ENCODE data around the gene SLC25A24.
"Not testable (repeated sequence)": the region's sequence is repeated elsewhere in the genome, so short reads cannot be mapped to it uniquely, and the experiment has no call there.

Gene SLC25A24

DNA sequence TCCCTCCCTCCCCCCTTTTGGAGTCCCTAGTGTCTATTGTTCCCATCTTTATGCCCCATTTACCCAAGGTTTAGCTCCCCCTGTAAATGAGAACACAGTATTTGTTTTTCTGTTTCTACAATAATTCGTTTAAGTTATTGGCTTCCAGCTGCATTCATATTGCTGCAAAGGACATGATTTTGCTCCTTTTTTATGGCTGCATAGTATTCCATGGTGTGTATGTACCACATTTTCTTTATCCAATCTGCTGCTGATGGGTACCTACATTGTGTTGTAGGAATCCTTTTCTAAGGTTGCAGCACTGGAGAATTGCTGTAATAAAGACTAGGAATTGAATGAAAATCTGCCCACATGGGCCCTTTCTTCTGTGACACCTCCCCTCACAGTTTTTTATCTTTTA, 6.8 kb downstream of the SLC25A24 start:
- peaks cover under 1 to 7% of the 10 kb centered on the region in 2 donors for H3K4me1 ChIP-seq (ENCODE audit: control insufficient read depth in 1 of 2, insufficient read depth in 2 of 2, low read length in 2 of 2)
- H3K27me3 ChIP-seq (ENCODE audit: low read depth, low read length) = no peaks in the 10 kb centered on the region
- no peak overlapping the region for H3K4me3 ChIP-seq (ENCODE audit: low read depth in 1 of 2, low read length in 2 of 2)
- peaks cover 0 to 5% of the 10 kb centered on the region in 2 donors for H3K9me3 ChIP-seq (ENCODE audit: control insufficient read depth in 1 of 2, low read length in 2 of 2)
- no peak overlapping the region for H3K27ac ChIP-seq (ENCODE audit: low read length)
- H3K36me3 ChIP-seq (ENCODE audit: control insufficient read depth in 1 of 2, insufficient read depth in 2 of 2, low read length in 2 of 2) = peaks cover 0 to 14% of the 10 kb centered on the region in 2 donors

GRCh38 chr1:108192581-108192980, 7.6 kb downstream of the SLC25A24 start:
- Histone ChIP-seq H3K9me3 (ENCODE audit: control insufficient read depth in 1 of 2, low read length in 2 of 2) (peaks cover 0 to 7% of the 10 kb centered on the region in 2 donors), H3K36me3 (ENCODE audit: control insufficient read depth in 1 of 2, insufficient read depth in 2 of 2, low read length in 2 of 2) (peaks cover 0 to 14% of the 10 kb centered on the region in 2 donors), H3K27ac (ENCODE audit: low read length) (no peak overlapping the region), H3K4me1 (ENCODE audit: control insufficient read depth in 1 of 2, insufficient read depth in 2 of 2, low read length in 2 of 2) (peaks cover 0 to 2% of the 10 kb centered on the region in 2 donors), H3K27me3 (ENCODE audit: low read depth, low read length) (no peaks in the 10 kb centered on the region), H3K4me3 (ENCODE audit: low read depth in 1 of 2, low read length in 2 of 2) (no peak overlapping the region)

DNA sequence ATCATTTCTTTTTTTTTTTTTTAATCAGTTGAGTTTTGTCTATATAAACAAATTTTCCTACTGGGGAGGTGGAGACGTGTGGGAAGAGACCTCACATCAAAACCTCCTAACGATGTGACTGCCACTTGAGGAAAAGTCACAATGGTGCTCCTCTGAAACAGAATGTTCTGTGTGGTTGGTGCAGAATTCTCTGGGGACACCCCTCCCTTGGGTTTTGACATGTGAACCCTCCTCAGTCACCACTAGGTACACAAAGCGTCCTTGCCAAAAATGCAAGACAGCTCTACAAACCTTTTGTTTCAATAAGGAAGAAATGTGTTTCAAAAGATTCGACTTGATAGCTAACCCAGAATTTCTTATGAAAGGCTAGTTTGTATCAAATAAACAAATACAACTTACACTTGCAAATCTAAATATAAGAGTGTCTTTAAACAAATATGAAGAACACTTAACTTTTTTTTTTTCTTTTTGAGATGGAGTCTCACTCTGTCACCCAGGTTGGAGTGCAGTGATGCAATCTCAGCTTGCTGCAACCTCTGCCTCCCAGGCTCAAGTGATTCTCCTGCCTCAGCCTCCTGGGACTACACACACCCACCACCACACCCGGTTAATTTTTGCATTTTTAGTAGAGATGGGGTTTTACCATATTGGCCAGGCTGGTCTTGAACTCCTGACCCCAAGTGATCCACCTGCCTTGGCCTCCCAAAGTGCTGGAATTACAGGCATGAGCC, 9.3 kb downstream of the SLC25A24 start:
- Histone ChIP-seq H3K36me3 (ENCODE audit: control insufficient read depth in 1 of 2, insufficient read depth in 2 of 2, low read length in 2 of 2) (peaks cover 0 to 14% of the 10 kb centered on the region in 2 donors), H3K27ac (ENCODE audit: low read length) (no peak overlapping the region), H3K4me1 (ENCODE audit: control insufficient read depth in 1 of 2, insufficient read depth in 2 of 2, low read length in 2 of 2) (no peaks in the 10 kb centered on the region)

GRCh38 chr1:108190001-108190634, 10.0 kb downstream of the SLC25A24 start:
- H3K9me3 ChIP-seq (ENCODE audit: control insufficient read depth in 1 of 2, low read length in 2 of 2) = peaks cover 0 to 7% of the 10 kb centered on the region in 2 donors
- H3K27ac ChIP-seq (ENCODE audit: low read length) = no peak overlapping the region
- peaks cover 1 to 14% of the 10 kb centered on the region in 2 donors for H3K36me3 ChIP-seq (ENCODE audit: control insufficient read depth in 1 of 2, insufficient read depth in 2 of 2, low read length in 2 of 2)
- no peak overlapping the region for H3K4me3 ChIP-seq (ENCODE audit: low read depth in 1 of 2, low read length in 2 of 2)
- no peaks in the 10 kb centered on the region for H3K27me3 ChIP-seq (ENCODE audit: low read depth, low read length)
- no peaks in the 10 kb centered on the region for H3K4me1 ChIP-seq (ENCODE audit: control insufficient read depth in 1 of 2, insufficient read depth in 2 of 2, low read length in 2 of 2)

More for the DNA sequence above, 9.3 kb downstream of the SLC25A24 start:
- H3K4me3 ChIP-seq (ENCODE audit: low read depth in 1 of 2, low read length in 2 of 2) = no peak overlapping the region
- peaks cover 0 to 7% of the 10 kb centered on the region in 2 donors for H3K9me3 ChIP-seq (ENCODE audit: control insufficient read depth in 1 of 2, low read length in 2 of 2)
- no peaks in the 10 kb centered on the region for H3K27me3 ChIP-seq (ENCODE audit: low read depth, low read length)

DNA sequence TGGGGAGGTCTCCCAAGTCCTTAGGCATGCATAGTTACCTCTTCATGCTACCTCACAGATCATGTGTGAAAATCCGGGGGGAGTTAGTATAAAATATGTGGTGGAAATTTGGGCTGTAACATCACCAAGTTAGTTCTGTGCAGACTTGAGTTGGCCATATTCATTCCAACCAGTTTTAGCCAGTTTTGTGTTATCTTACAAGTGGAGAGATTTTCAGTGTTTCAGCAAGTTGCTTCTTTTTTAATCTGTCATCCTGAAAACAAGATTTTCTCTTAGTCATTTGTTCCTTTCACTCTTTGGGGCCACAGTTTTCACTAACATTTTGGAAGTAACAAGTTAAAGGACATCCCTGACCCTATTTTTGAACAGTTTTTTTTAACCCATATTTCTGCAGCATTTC, 11.3 kb downstream of the SLC25A24 start:
- H3K36me3 ChIP-seq (ENCODE audit: control insufficient read depth in 1 of 2, insufficient read depth in 2 of 2, low read length in 2 of 2) = peaks cover 13 to 21% of the 10 kb centered on the region in 2 donors
- H3K4me1 ChIP-seq (ENCODE audit: control insufficient read depth in 1 of 2, insufficient read depth in 2 of 2, low read length in 2 of 2) = no peaks in the 10 kb centered on the region
- H3K27ac ChIP-seq (ENCODE audit: low read length) = no peak overlapping the region
- no peaks in the 10 kb centered on the region for H3K27me3 ChIP-seq (ENCODE audit: low read depth, low read length)
- H3K4me3 ChIP-seq (ENCODE audit: low read depth in 1 of 2, low read length in 2 of 2) = no peak overlapping the region
- peaks cover 0 to 7% of the 10 kb centered on the region in 2 donors for H3K9me3 ChIP-seq (ENCODE audit: control insufficient read depth in 1 of 2, low read length in 2 of 2)

- Histone ChIP-seq H3K4me1 (ENCODE audit: control insufficient read depth in 1 of 2, insufficient read depth in 2 of 2, low read length in 2 of 2) (no peaks in the 10 kb centered on the region), H3K36me3 (ENCODE audit: control insufficient read depth in 1 of 2, insufficient read depth in 2 of 2, low read length in 2 of 2) (peaks cover 27 to 39% of the 10 kb centered on the region in 2 donors), H3K4me3 (ENCODE audit: low read depth in 1 of 2, low read length in 2 of 2) (no peak overlapping the region), H3K9me3 (ENCODE audit: control insufficient read depth in 1 of 2, low read length in 2 of 2) (peaks cover 0 to 7% of the 10 kb centered on the region in 2 donors), H3K27me3 (ENCODE audit: low read depth, low read length) (no peaks in the 10 kb centered on the region), H3K27ac (ENCODE audit: low read length) (no peak overlapping the region)
These were observed 17.0 kb downstream of the SLC25A24 start for GRCh38 chr1:108182959-108183700.

DNA sequence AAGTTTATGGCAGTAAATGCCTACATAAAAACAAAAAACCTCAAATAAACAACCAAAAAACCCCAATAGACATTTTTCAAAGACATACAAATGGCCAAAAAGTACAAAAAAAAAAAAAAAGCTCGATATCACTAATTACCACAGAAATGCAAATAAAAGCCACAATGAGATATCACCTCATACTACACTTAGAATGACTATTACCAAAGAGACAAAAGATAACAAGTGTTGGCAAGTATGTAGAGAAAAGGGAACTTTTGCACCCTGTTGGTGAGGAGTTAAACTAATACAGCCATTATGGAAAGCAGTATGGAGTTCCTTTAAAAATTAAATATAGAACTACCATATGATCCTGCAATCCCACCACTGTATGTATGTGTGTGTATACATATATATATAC, 21.1 kb downstream of the SLC25A24 start:
- Histone ChIP-seq H3K4me3 (ENCODE audit: low read depth in 1 of 2, low read length in 2 of 2) (no peak overlapping the region), H3K27ac (ENCODE audit: low read length) (no peak overlapping the region), H3K36me3 (ENCODE audit: control insufficient read depth in 1 of 2, insufficient read depth in 2 of 2, low read length in 2 of 2) (peaks cover 23 to 42% of the 10 kb centered on the region in 2 donors), H3K9me3 (ENCODE audit: control insufficient read depth in 1 of 2, low read length in 2 of 2) (peaks cover 0 to 5% of the 10 kb centered on the region in 2 donors), H3K4me1 (ENCODE audit: control insufficient read depth in 1 of 2, insufficient read depth in 2 of 2, low read length in 2 of 2) (no peaks in the 10 kb centered on the region), H3K27me3 (ENCODE audit: low read depth, low read length) (no peaks in the 10 kb centered on the region)

DNA sequence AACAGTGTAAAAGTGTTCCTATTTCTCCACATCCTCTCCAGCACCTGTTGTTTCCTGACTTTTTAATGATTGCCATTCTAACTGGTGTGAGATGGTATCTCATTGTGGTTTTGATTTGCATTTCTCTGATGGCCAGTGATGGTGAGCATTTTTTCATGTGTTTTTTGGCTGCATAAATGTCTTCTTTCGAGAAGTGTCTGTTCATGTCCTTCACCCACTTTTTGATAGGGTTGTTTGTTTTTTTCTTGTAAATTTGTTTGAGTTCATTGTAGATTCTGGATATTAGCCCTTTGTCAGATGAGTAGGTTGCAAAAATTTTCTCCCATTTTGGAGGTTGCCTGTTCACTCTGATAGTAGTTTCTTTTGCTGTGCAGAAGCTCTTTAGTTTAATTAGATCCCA, 37.7 kb downstream of the SLC25A24 start:
- not testable (repeated sequence) for H3K27ac ChIP-seq (ENCODE audit: low read length); H3K4me3 ChIP-seq (ENCODE audit: low read depth in 1 of 2, low read length in 2 of 2); H3K9me3 ChIP-seq (ENCODE audit: control insufficient read depth in 1 of 2, low read length in 2 of 2)

GRCh38 chr1:108159951-108160350, 40.2 kb downstream of the SLC25A24 start:
- H3K9me3 ChIP-seq (ENCODE audit: control insufficient read depth in 1 of 2, low read length in 2 of 2); H3K4me3 ChIP-seq (ENCODE audit: low read depth in 1 of 2, low read length in 2 of 2); H3K27ac ChIP-seq (ENCODE audit: low read length); H3K4me1 ChIP-seq (ENCODE audit: control insufficient read depth in 1 of 2, insufficient read depth in 2 of 2, low read length in 2 of 2); H3K27me3 ChIP-seq (ENCODE audit: low read depth, low read length): not testable (repeated sequence)
- H3K36me3 ChIP-seq (ENCODE audit: control insufficient read depth in 1 of 2, insufficient read depth in 2 of 2, low read length in 2 of 2) = peaks cover 10 to 19% of the 10 kb centered on the region in 2 donors

More for the DNA sequence above, 37.7 kb downstream of the SLC25A24 start:
- H3K36me3 ChIP-seq (ENCODE audit: control insufficient read depth in 1 of 2, insufficient read depth in 2 of 2, low read length in 2 of 2); H3K4me1 ChIP-seq (ENCODE audit: control insufficient read depth in 1 of 2, insufficient read depth in 2 of 2, low read length in 2 of 2); H3K27me3 ChIP-seq (ENCODE audit: low read depth, low read length): not testable (repeated sequence)

DNA sequence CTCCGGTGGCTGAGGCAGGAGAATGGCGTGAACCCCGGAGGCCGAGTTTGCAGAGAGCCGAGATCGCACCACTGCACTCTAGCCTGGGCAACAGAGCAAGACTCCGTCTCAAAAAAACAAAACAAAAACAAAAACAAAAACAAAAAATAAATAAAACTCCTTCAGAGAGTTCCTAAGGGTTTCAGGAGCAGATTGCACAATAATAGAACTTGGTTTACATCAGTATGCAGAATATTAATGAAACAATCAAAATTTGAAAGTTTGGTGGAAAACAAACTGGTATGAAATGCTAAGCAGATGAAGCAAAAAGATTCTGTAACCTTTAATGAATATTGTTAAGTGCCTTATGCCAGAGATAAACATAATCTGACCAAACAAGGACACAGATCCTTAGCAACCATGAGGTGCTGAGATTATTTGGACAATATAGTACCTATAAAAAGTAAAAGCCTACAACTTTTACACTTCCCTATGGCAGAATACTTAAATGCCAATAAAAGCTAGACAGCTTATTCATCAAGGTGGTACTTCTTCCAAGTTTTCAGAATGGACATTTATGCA, 41.2 kb downstream of the SLC25A24 start:
- H3K27ac ChIP-seq (ENCODE audit: low read length) = no peak overlapping the region
- H3K4me3 ChIP-seq (ENCODE audit: low read depth in 1 of 2, low read length in 2 of 2) = no peak overlapping the region
- no peaks in the 10 kb centered on the region for H3K9me3 ChIP-seq (ENCODE audit: control insufficient read depth in 1 of 2, low read length in 2 of 2)
- no peaks in the 10 kb centered on the region for H3K27me3 ChIP-seq (ENCODE audit: low read depth, low read length)
- no peaks in the 10 kb centered on the region for H3K4me1 ChIP-seq (ENCODE audit: control insufficient read depth in 1 of 2, insufficient read depth in 2 of 2, low read length in 2 of 2)
- peaks cover 15 to 24% of the 10 kb centered on the region in 2 donors for H3K36me3 ChIP-seq (ENCODE audit: control insufficient read depth in 1 of 2, insufficient read depth in 2 of 2, low read length in 2 of 2)

DNA sequence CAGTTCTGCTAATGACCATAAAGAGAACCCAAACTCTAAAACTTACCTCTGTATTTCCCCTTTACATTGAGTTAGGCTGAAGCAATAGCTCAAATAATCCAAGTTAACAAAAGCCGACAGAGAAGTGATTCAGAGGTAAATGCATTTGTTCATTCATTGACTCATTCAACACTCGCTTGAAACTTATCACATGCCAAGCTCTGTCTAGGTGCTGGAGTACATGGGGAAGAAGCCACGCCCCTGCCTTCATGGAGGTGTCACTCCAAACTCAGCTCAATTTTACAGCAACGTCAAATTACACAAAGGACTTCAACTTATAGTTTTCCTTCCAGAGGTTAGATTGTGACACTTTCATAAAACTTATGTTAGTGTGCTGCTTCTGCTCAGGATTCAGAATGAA, 45.8 kb downstream of the SLC25A24 start:
- Histone ChIP-seq H3K27me3 (ENCODE audit: low read depth, low read length) (no peaks in the 10 kb centered on the region), H3K27ac (ENCODE audit: low read length) (no peak overlapping the region), H3K4me1 (ENCODE audit: control insufficient read depth in 1 of 2, insufficient read depth in 2 of 2, low read length in 2 of 2) (no peaks in the 10 kb centered on the region), H3K9me3 (ENCODE audit: control insufficient read depth in 1 of 2, low read length in 2 of 2) (no peaks in the 10 kb centered on the region), H3K36me3 (ENCODE audit: control insufficient read depth in 1 of 2, insufficient read depth in 2 of 2, low read length in 2 of 2) (peaks cover 30 to 36% of the 10 kb centered on the region in 2 donors), H3K4me3 (ENCODE audit: low read depth in 1 of 2, low read length in 2 of 2) (no peak overlapping the region)

Data from muscle layer of duodenum (tissue), 2 donors.